ENCODE measurements around the gene TOP1. TPM values are rescaled to one million over a fixed set of nuclear protein-coding genes. Genes with fewer than 3 reads are reported as not detected.
"Not testable (repeated sequence)": the region's sequence is repeated elsewhere in the genome, so short reads cannot be mapped to it uniquely, and the experiment has no call there.

TOP1 gene
- polyA plus RNA-seq, 1 experiment, result 4.0 TPM

DNA sequence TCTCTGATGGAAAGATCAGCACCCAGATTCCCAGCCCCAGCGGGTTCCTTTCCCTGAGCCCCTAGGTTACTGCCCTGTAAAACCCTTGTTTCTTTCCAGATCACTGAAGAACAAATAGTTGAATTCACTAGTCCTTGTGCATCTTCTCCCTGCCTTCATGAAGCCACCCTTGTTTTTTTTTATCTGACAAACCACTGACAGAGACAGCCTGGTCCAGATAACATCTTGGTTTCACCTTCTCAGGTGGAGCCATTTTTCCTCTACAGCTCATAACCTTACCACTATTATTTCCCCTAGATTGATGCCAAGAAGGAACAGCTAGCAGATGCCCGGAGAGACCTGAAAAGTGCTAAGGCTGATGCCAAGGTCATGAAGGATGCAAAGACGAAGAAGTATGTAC lies 92.8 kb downstream of the TOP1 start:
- no peak for DNase-seq (ENCODE audit: low read depth)
- Histone ChIP-seq H3K4me3 (ENCODE audit: low read depth, low read length) (no peak overlapping the region), H3K36me3 (ENCODE audit: control insufficient read depth, insufficient read depth, low read length) (peaks cover 27% of the 10 kb centered on the region), H3K27me3 (ENCODE audit: control insufficient read depth, insufficient read depth, low read length) (no peaks in the 10 kb centered on the region)
- ChIA-PET POLR2A (no interaction called here), CTCF (interaction anchor here (0.6 to 5.9 kb wide), 6 partner anchors 11 to 219 kb away, joined by 3 to 24 read pairs (median 5); partner anchors contain the start of gene LPIN3)
- TF ChIP-seq, protein P1, sequence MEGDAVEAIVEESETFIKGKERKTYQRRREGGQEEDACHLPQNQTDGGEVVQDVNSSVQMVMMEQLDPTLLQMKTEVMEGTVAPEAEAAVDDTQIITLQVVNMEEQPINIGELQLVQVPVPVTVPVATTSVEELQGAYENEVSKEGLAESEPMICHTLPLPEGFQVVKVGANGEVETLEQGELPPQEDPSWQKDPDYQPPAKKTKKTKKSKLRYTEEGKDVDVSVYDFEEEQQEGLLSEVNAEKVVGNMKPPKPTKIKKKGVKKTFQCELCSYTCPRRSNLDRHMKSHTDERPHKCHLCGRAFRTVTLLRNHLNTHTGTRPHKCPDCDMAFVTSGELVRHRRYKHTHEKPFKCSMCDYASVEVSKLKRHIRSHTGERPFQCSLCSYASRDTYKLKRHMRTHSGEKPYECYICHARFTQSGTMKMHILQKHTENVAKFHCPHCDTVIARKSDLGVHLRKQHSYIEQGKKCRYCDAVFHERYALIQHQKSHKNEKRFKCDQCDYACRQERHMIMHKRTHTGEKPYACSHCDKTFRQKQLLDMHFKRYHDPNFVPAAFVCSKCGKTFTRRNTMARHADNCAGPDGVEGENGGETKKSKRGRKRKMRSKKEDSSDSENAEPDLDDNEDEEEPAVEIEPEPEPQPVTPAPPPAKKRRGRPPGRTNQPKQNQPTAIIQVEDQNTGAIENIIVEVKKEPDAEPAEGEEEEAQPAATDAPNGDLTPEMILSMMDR (IDR thresholded peaks at IDR 0.05; ENCODE audit: insufficient read depth, low read depth, low read length), result no peak

DNA sequence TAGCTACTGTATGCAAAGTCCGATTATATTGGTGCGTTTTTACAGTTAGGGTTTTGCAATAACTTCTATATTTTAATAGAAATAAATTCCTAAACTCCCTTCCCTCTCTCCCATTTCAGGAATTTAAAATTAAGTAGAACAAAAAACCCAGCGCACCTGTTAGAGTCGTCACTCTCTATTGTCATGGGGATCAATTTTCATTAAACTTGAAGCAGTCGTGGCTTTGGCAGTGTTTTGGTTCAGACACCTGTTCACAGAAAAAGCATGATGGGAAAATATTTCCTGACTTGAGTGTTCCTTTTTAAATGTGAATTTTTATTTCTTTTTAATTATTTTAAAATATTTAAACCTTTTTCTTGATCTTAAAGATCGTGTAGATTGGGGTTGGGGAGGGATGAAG lies 95.0 kb downstream of the TOP1 start:
- TF ChIP-seq, protein P1 (IDR thresholded peaks at IDR 0.05; ENCODE audit: insufficient read depth, low read depth, low read length), result no peak
- Histone ChIP-seq H3K27me3 (ENCODE audit: control insufficient read depth, insufficient read depth, low read length) (no peaks in the 10 kb centered on the region), H3K4me3 (ENCODE audit: low read depth, low read length) (no peak overlapping the region), H3K36me3 (ENCODE audit: control insufficient read depth, insufficient read depth, low read length) (peaks cover 27% of the 10 kb centered on the region)
- CTCF ChIA-PET, result no interaction called here
- POLR2A ChIA-PET, result no interaction called here
- DNase-seq (ENCODE audit: low read depth), result no peak

DNA sequence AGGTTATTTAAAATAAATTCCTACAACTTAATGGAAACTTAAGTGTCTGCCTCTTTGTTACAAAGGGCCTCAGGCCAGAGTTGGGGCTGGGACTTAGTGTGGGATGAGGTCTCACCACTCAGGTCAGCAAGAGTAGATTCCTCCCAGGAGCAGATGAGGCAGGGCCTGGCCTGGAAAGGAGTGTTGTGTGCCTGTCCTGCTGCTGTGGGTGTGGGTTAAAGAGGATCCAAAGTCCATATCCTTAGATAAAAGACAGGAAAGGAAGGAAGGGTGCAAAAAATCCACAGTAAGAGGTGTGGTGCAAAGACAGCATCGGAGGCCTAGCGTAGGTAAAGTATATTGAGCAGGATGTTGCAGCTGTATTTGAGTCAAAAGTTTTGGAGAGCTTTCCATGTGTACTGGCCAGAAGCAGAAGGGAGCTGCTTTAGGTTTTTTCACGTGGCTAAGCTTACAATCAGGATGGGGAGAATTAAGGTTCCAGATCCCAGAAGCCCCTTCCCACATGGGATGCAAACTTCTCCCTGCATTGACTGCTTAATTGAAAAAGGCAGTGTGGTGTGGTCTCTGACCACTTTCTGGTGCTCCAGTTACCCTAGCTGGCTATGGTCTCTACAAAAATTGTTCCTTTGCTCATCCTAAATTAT lies 96.0 kb downstream of the TOP1 start:
- TF ChIP-seq, protein P1 (IDR thresholded peaks at IDR 0.05; ENCODE audit: insufficient read depth, low read depth, low read length), result no peak
- no peak for DNase-seq (ENCODE audit: low read depth)
- H3K27me3 ChIP-seq (ENCODE audit: control insufficient read depth, insufficient read depth, low read length), result no peaks in the 10 kb centered on the region
- CTCF ChIA-PET, result interaction anchor here (1.3 kb wide), 1 partner anchor 11 kb away, joined by 5 read pairs; no protein-coding TSS in a partner anchor
- POLR2A ChIA-PET, result no interaction called here
- H3K4me3 ChIP-seq (ENCODE audit: low read depth, low read length), result no peak overlapping the region
- H3K36me3 ChIP-seq (ENCODE audit: control insufficient read depth, insufficient read depth, low read length), result peaks cover 27% of the 10 kb centered on the region

DNA sequence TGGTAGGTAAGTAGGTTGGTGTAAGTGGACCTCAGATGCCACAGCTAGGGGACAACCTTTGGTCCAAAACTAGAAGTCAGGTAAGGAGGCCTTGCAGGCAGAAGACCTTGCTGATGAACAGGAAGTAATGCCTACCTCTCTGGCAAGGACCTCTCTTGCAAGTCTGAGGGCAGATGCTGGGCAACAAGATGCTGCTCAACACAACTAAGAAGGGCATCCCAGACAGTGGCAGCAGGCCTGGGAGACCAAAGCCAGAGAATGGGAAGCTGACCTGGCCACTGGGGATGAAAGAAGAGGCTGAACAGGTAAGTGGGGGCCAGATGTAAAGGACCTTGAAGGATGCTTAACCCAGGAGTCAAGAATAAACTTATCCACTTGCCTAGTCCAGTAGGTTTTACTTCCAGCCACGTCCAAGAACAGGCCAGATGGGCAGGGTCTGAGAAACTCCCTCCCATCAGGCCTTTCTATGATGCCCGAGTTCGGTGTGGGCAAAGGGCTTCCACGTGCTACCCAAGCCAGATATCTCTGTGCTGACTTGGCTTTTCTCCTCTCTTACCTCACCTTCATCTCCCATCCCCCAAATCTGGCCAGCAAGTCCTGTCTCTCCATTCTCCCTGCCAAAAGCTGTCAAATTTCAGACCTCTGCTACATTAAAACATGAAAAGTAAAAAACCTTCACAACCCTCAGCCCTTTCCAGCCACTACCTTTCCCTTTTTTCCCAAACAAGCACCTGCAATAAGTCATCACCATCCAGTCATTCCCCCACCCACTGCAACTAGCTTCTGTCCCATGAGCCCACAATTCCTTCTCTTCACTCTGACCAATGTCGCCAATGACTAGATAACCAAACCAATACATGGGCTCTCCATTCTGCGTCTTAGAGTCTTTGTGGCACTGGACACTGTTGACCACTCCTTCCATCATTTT lies 97.2 kb downstream of the TOP1 start:
- ChIA-PET CTCF (interaction anchor here (1.0 to 1.9 kb wide), 5 partner anchors 9 to 215 kb away, joined by 3 to 5 read pairs (median 3); partner anchors contain the start of gene LPIN3), POLR2A (no interaction called here)
- H3K4me3 ChIP-seq (ENCODE audit: low read depth, low read length), result no peak overlapping the region
- H3K27me3 ChIP-seq (ENCODE audit: control insufficient read depth, insufficient read depth, low read length), result no peaks in the 10 kb centered on the region
- peaks cover 22% of the 10 kb centered on the region for H3K36me3 ChIP-seq (ENCODE audit: control insufficient read depth, insufficient read depth, low read length)
- TF ChIP-seq, protein P1 (IDR thresholded peaks at IDR 0.05; ENCODE audit: insufficient read depth, low read depth, low read length), result no peak
- DNase-seq (ENCODE audit: low read depth), result no peak

DNA sequence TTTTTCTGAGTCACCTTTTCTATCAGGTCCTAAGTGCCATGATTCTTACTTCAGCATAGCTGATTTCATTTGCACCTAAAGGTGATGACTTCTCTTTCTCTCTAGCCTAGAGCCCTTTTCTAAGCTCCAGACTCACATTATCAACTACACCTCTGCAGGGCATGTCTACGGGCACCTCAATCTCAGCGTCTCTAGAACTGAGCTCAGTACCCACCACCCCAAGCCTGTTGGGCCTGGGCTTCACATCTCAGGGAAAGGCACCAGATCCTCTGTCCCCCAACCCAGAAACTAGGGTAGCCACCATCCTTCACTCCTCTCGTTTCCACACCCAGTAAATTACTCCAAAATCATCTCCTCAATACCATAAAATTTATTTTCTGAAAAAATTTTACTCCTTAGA lies 98.1 kb downstream of the TOP1 start:
- DNase-seq (ENCODE audit: low read depth), result no peak
- Histone ChIP-seq H3K36me3 (ENCODE audit: control insufficient read depth, insufficient read depth, low read length) (peaks cover 15% of the 10 kb centered on the region), H3K4me3 (ENCODE audit: low read depth, low read length) (no peak overlapping the region), H3K27me3 (ENCODE audit: control insufficient read depth, insufficient read depth, low read length) (no peaks in the 10 kb centered on the region)
- TF ChIP-seq, protein P1 (IDR thresholded peaks at IDR 0.05; ENCODE audit: insufficient read depth, low read depth, low read length), result no peak
- CTCF ChIA-PET, result interaction anchor here (1.1 to 1.9 kb wide), 4 partner anchors 8 to 119 kb away, joined by 3 to 4 read pairs (median 3); no protein-coding TSS in a partner anchor
- POLR2A ChIA-PET, result no interaction called here

DNA sequence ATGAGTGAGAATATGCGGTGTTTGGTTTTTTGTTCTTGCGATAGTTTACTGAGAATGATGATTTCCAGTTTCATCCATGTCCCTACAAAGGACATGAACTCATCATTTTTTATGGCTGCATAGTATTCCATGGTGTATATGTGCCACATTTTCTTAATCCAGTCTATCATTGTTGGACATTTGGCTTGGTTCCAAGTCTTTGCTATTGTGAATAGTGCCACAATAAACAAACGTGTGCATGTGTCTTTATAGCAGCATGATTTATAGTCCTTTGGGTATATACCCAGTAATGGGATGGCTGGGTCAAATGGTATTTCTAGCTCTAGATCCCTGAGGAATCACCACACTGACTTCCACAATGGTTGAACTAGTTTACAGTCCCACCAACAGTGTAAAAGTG lies 99.7 kb downstream of the TOP1 start:
- POLR2A ChIA-PET; DNase-seq (ENCODE audit: low read depth); H3K4me3 ChIP-seq (ENCODE audit: low read depth, low read length); H3K27me3 ChIP-seq (ENCODE audit: control insufficient read depth, insufficient read depth, low read length): not testable (repeated sequence)
- peaks cover 11% of the 10 kb centered on the region for H3K36me3 ChIP-seq (ENCODE audit: control insufficient read depth, insufficient read depth, low read length)
- CTCF ChIA-PET, result interaction anchor here (0.8 kb wide), 1 partner anchor 9 kb away, joined by 3 read pairs; no protein-coding TSS in a partner anchor

Measured in BJ (cell line).